ENCODE data around the gene SLBP.

SLBP gene

DNA sequence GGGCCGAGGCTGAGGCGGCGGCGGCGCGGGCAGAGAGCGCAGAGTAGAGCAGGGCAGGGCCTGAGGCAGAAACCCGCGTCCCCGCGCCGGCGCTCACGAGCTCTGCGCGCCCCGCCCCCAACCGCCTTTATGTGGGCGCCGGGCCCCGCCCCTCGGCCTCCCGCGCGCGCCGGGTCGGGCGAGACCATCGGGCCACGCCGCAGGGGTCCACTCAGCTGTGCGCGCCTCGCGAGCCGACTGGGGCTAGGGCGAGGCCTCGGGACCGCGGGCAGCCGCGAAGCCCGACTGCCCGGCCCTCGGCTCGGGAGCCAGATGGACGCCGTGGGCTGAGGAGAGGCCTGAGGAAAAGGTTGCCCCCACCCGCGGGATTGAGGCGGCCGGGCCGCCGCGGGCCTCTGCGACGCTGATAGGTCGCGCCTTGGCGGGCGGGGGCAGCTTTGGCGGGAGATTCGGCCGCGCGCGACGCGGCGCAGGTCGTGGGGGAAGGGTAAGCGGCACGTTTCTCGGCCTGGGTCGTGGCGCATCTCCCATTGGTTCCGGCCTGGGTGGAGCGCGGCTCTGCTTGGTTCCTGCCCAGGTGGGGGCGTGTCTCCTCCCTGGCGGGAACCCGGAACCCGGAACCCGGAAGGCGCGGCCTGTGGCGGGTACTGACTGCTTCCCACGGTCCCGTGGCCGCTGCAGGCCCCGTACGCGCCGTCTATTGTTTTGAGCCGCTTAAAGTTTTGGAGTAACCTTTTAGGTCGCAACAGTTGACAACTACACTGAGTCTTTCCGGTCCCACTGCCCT, at the start of gene SLBP:
Gene SLBP (minus strand): TSS at position 104 of the 787 bp plus-strand sequence. CDS start 131 bp downstream, outside the sequence.
- TF ChIP-seq TEAD4 (IDR thresholded peaks at IDR 0.05) = peak; percentile 27; the same call in 1 of the 2 replicates
- TF ChIP-seq TAF1 (IDR thresholded peaks at IDR 0.05; ENCODE audit: low read depth) = peak; percentile 82
- TF ChIP-seq EGR1 (IDR thresholded peaks at IDR 0.05) = peak; percentile 40
- no peak for TF ChIP-seq EP300 (IDR thresholded peaks at IDR 0.05; ENCODE audit: borderline replicate concordance)
- TF ChIP-seq RAD21 (IDR thresholded peaks at IDR 0.05; ENCODE audit: low read depth) = no peak
- TF ChIP-seq MAX (IDR thresholded peaks at IDR 0.05) = peak; percentile 99
- 0 out of 2 replicates have a peak, but pooled peaks have one; percentile 28 for TF ChIP-seq CREB1 (IDR thresholded peaks at IDR 0.05; ENCODE audit: low read depth)
- TF ChIP-seq, protein P1, sequence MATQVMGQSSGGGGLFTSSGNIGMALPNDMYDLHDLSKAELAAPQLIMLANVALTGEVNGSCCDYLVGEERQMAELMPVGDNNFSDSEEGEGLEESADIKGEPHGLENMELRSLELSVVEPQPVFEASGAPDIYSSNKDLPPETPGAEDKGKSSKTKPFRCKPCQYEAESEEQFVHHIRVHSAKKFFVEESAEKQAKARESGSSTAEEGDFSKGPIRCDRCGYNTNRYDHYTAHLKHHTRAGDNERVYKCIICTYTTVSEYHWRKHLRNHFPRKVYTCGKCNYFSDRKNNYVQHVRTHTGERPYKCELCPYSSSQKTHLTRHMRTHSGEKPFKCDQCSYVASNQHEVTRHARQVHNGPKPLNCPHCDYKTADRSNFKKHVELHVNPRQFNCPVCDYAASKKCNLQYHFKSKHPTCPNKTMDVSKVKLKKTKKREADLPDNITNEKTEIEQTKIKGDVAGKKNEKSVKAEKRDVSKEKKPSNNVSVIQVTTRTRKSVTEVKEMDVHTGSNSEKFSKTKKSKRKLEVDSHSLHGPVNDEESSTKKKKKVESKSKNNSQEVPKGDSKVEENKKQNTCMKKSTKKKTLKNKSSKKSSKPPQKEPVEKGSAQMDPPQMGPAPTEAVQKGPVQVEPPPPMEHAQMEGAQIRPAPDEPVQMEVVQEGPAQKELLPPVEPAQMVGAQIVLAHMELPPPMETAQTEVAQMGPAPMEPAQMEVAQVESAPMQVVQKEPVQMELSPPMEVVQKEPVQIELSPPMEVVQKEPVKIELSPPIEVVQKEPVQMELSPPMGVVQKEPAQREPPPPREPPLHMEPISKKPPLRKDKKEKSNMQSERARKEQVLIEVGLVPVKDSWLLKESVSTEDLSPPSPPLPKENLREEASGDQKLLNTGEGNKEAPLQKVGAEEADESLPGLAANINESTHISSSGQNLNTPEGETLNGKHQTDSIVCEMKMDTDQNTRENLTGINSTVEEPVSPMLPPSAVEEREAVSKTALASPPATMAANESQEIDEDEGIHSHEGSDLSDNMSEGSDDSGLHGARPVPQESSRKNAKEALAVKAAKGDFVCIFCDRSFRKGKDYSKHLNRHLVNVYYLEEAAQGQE (IDR thresholded peaks at IDR 0.05; ENCODE audit: low read depth) = no peak
- TF ChIP-seq YY1 (IDR thresholded peaks at IDR 0.05; ENCODE audit: low read depth) = no peak; the same call in 1 of the 2 replicates
- TF ChIP-seq NFIC (IDR thresholded peaks at IDR 0.05) = no peak; the same call in 1 of the 2 replicates
- no peak for TF ChIP-seq ZBTB7A (IDR thresholded peaks at IDR 0.05; ENCODE audit: low read depth)
- TF ChIP-seq TCF12 (IDR thresholded peaks at IDR 0.05; ENCODE audit: low read depth) = peak; percentile 77
- TF ChIP-seq FOXM1 (IDR thresholded peaks at IDR 0.05; ENCODE audit: borderline replicate concordance, low read depth) = 0 out of 2 replicates have a peak, but pooled peaks have one; percentile 47
- TF ChIP-seq, protein P2, sequence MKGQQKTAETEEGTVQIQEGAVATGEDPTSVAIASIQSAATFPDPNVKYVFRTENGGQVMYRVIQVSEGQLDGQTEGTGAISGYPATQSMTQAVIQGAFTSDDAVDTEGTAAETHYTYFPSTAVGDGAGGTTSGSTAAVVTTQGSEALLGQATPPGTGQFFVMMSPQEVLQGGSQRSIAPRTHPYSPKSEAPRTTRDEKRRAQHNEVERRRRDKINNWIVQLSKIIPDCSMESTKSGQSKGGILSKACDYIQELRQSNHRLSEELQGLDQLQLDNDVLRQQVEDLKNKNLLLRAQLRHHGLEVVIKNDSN (IDR thresholded peaks at IDR 0.05) = peak; percentile 53; the same call in 1 of the 2 replicates
- 0 out of 2 replicates have a peak, but pooled peaks have one; percentile 20 for TF ChIP-seq CEBPB (IDR thresholded peaks at IDR 0.05)

- TF ChIP-seq, protein P1 (IDR thresholded peaks at IDR 0.05; ENCODE audit: low read depth) = no peak
- TF ChIP-seq EP300 (IDR thresholded peaks at IDR 0.05; ENCODE audit: borderline replicate concordance) (no peak), TAF1 (IDR thresholded peaks at IDR 0.05; ENCODE audit: low read depth) (no peak), RAD21 (IDR thresholded peaks at IDR 0.05; ENCODE audit: low read depth) (no peak), CREB1 (IDR thresholded peaks at IDR 0.05; ENCODE audit: low read depth) (no peak), TEAD4 (IDR thresholded peaks at IDR 0.05) (no peak), NFIC (IDR thresholded peaks at IDR 0.05) (no peak), MAX (IDR thresholded peaks at IDR 0.05) (no peak), TCF12 (IDR thresholded peaks at IDR 0.05; ENCODE audit: low read depth) (no peak), CEBPB (IDR thresholded peaks at IDR 0.05) (no peak), YY1 (IDR thresholded peaks at IDR 0.05; ENCODE audit: low read depth) (no peak), EGR1 (IDR thresholded peaks at IDR 0.05) (no peak), FOXM1 (IDR thresholded peaks at IDR 0.05; ENCODE audit: borderline replicate concordance, low read depth) (no peak)
- TF ChIP-seq, protein P2 (IDR thresholded peaks at IDR 0.05) = no peak
Measured at GRCh38 chr4:1761130-1761689, 49.1 kb upstream of the SLBP start.

DNA sequence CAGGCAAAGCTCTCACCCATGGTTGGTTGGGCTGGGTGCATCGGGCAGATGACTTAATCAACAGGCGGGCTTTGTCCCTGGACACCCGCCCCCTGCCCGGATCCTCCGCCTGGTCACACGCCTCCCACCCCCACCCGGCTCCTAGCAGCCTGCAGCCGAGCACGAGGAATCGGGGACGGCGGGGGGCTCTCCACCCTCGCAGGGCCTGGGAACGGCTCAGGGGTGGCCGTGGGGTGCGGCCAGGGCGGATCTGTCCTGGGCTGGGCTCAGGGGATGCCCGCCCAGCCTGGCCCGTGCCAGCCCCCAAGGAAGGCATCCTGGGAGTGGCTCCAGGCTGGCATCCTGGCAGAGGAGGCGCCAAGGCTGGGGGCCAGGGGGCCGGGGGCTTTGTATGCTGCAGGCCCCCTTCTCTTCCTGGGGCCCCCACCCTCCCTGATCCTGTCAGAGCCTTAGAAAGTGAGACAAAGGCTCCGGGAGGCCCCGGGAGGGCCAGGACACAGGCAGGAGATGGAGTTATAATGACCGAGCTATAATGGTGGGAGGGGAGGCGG, 48.5 kb upstream of the SLBP start:
- TF ChIP-seq, protein P1 (IDR thresholded peaks at IDR 0.05; ENCODE audit: low read depth) = no peak
- TF ChIP-seq ZBTB7A (IDR thresholded peaks at IDR 0.05; ENCODE audit: low read depth) = 0 out of 2 replicates have a peak, but pooled peaks have one; percentile 47

Measured in Ishikawa (cell line).